GM23248 (cell line): ENCODE measurements around the gene LCN9.

ENCODE experiments used
- EZH2 ChIP-seq: fragments of 200-600 bp; sonication (generic); IDR thresholded peaks from 2 replicates; pipeline ENCODE4 v1.6.1; 2018; ENCODE audit warnings: antibody characterized with exemption, mild to moderate bottlenecking; ENCODE audit not compliant: insufficient read depth, poor library complexity, severe bottlenecking
- EZH2phosphoT487 ChIP-seq: fragments of 200-600 bp; sonication (generic); IDR thresholded peaks from 2 replicates; pipeline ENCODE4 v1.6.1; 2018; ENCODE audit warnings: antibody characterized with exemption, moderate library complexity, mild to moderate bottlenecking, low read depth; ENCODE audit not compliant: insufficient read depth

DNA sequence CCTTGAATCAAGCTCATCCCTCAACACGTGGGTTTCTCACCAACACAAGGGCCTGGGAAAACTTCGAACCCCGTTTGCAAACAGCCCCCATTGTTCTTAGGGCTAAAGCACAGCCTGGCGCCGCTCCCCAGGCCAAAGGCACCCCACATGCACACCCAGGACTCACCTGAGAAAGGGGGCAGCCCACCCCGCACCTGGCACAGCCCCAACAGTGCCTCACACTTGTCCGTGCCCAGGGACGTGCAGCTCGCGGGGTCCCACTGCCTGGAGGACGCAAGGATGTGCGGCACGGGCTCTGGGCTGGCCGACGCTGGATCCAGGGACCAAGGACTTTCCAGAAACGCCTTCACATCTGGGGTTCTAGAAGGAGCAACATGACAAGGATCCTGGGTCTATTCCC is 33.3 kb downstream of the LCN9 start:
- TF ChIP-seq EZH2 (no peak), EZH2phosphoT487 (no peak)
